ENCODE data around the gene AGAP2.
A peak's percentile ranks its signal among the peaks of the same experiment; 100 is the strongest.

AGAP2 gene

GRCh38 chr12:57738661-57739237 is at the start of gene AGAP2:
TSS of gene AGAP2 (minus strand) at chr12:57738742. CDS start at chr12:57738246, 496 bp downstream.
- no peak for TF ChIP-seq Cebpa-rat (IDR thresholded peaks at IDR 0.05)
- peak within 1 kb of the TSS in 8 of 11 experiments; percentile 61 to 80 (median 75); a peak in 13 of 22 replicates for H3K9ac ChIP-seq
- peaks cover 38 to 50% (median 42%) of the 10 kb centered on the region in 10 experiments for H3K4me1 ChIP-seq
- no peaks in the 10 kb centered on the region for H3K9me3 ChIP-seq (replicated peaks in 1 of 11)
- peaks cover 10 to 46% (median 31%) of the 10 kb centered on the region in 11 experiments for H3K36me3 ChIP-seq
- peaks cover 0 to 61% (median 19%) of the 10 kb centered on the region in 11 experiments; a peak in 13 of 22 replicates for H4K20me1 ChIP-seq
- H3K27ac ChIP-seq, result peak within 1 kb of the TSS in 8 of 11 experiments; percentile 69 to 89 (median 86); a peak in 14 of 22 replicates
- H3K4me2 ChIP-seq, result peak within 1 kb of the TSS; percentile 82 to 97 (median 94); a peak in 20 of 22 replicates
- H3K4me3 ChIP-seq, result peak within 1 kb of the TSS in 4 of 10 experiments; percentile 67 to 77 (median 70); a peak in 4 of 20 replicates
- H3K27me3 ChIP-seq, result no peaks in the 10 kb centered on the region

DNA sequence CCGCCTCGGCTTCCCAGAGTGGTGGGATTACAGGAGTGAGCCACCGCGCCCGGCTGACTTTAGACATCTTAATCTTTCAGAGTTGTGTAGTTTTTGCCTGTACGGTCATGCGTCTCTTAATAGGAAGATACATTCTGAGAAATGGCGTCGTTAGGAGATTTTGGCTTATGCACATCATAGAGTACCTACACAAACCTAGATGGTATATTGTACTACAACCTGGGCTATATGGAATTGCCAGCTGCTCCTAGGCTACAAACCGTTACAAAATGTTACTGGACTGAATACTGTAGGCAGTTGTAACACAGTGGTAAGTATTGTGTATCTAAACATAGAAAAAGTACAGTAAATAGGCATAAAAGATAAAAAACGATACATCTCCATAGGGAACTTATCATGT is 45.3 kb upstream of the AGAP2 start:
- TF ChIP-seq Cebpa-rat (IDR thresholded peaks at IDR 0.05), result no peak
- Histone ChIP-seq H3K27ac (peak overlapping the region in 2 of 11 experiments; percentile 82 to 86; a peak in 2 of 22 replicates), H3K9me3 (replicated peaks in 1 of 11) (no peaks in the 10 kb centered on the region), H3K36me3 (peaks cover 39 to 67% (median 57%) of the 10 kb centered on the region in 11 experiments), H3K27me3 (no peaks in the 10 kb centered on the region), H3K4me3 (peak overlapping the region; percentile 80 to 99 (median 94); a peak in 18 of 20 replicates), H4K20me1 (peaks cover 0 to 28% (median 5%) of the 10 kb centered on the region in 11 experiments; a peak in 9 of 22 replicates), H3K9ac (peak overlapping the region; percentile 85 to 96 (median 91); a peak in 20 of 22 replicates), H3K4me1 (peaks cover 33 to 49% (median 38%) of the 10 kb centered on the region in 10 experiments), H3K4me2 (peak overlapping the region; percentile 76 to 99 (median 91))

DNA sequence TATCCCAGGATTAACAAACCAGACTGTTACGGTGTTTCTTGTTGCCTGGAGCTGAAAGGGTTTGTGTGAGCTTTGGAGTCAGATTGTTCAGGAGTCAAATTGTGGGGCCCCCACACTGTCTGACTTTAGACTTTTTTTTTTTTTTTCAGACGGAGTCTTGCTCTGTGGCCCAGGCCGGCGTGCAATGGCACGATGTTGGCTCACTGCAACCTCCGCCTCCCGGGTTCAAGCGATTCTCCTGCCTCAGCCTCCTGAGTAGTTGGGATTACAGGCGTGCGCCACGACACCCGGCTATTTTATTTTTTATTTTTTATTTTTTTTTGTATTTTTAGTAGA is 44.9 kb upstream of the AGAP2 start:
- Histone ChIP-seq H3K27ac (peak overlapping the region in 10 of 11 experiments; percentile 75 to 88 (median 84); a peak in 18 of 22 replicates), H4K20me1 (peaks cover 0 to 28% (median 3%) of the 10 kb centered on the region in 11 experiments; a peak in 8 of 22 replicates), H3K4me3 (peak overlapping the region; percentile 80 to 99 (median 94)), H3K4me2 (peak overlapping the region; percentile 76 to 99 (median 91)), H3K4me1 (peaks cover 33 to 53% (median 38%) of the 10 kb centered on the region in 10 experiments), H3K9me3 (replicated peaks in 1 of 11) (no peaks in the 10 kb centered on the region), H3K36me3 (peaks cover 35 to 67% (median 53%) of the 10 kb centered on the region in 11 experiments), H3K9ac (peak overlapping the region; percentile 85 to 96 (median 91)), H3K27me3 (no peaks in the 10 kb centered on the region)
- TF ChIP-seq Cebpa-rat (IDR thresholded peaks at IDR 0.05), result no peak

DNA sequence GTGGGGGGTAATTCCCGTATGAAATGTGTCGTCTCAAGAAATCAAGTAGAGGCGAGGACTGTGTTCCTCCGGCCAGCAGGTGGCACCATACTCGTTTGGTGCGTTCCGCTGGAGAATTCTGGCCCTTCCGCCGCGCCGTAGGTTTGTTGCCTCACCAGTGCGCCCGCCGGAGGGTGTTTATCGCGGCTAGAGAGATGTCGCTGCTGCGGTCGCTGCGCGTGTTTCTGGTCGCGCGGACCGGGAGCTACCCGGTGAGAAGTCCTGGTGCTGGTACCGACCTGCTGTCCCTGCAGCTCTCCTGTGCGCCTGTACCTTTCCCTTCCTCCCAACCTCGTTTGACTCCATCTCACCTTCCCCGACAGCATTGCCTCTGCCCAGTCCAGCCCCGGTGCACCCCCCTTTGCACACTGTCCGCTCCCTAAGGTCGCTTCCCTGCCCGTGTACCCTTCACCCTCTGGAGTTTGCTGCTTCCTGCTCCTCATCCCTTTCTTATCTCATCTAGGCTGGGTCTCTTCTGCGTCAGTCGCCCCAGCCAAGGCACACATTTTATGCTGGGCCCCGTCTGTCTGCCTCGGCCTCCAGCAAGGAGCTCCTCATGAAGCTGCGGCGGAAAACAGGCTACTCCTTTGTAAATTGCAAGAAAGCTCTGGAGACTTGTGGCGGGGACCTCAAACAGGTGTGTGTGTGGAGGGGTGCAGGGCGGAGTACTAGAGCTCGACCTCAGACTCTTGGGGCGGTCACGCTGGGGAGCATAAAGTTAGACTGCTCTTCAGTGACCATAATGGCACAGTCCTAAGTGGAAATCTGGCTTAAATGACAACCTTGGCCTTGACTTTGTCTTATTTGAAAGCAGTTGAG is 44.3 kb upstream of the AGAP2 start, which contains the start of gene TSFM:
TSFM (plus strand) TSS at position 180 of the 858 bp plus-strand sequence; CDS start at position 195, 15 bp downstream.
- Histone ChIP-seq H3K27ac (peak within 1 kb of the TSS; percentile 36 to 88 (median 83); a peak in 21 of 22 replicates), H3K4me3 (peak within 1 kb of the TSS; percentile 80 to 99 (median 94)), H3K9ac (peak within 1 kb of the TSS; percentile 85 to 96 (median 91)), H3K4me1 (peaks cover 33 to 57% (median 38%) of the 10 kb centered on the region in 10 experiments), H3K9me3 (replicated peaks in 1 of 11) (no peaks in the 10 kb centered on the region), H3K27me3 (no peaks in the 10 kb centered on the region), H3K36me3 (peaks cover 29 to 64% (median 47%) of the 10 kb centered on the region in 11 experiments), H4K20me1 (peaks cover 0 to 22% (median 0%) of the 10 kb centered on the region in 11 experiments; a peak in 7 of 22 replicates), H3K4me2 (peak within 1 kb of the TSS; percentile 76 to 99 (median 91))
- peak in 7 of 11 experiments; percentile 15 to 68 (median 45); a peak in 6 of 22 replicates for TF ChIP-seq Cebpa-rat (IDR thresholded peaks at IDR 0.05)

DNA sequence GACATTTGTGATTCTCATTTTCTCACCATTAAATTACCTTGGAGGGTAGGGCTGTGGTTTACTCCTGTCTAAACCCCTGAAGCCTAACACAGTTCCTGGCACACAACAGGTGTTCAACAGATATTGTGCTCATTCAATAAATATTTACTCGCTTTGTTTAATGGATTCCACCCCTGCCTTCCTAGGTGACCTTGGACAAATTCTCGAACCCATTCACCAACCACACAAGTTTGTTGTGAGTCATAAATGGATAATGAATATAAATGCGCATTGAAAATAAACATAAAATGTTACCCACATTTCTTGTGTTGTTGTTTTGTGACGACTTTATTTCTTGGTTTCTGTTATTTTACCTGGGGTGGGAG is 43.7 kb upstream of the AGAP2 start:
- Histone ChIP-seq H3K4me2 (peak overlapping the region; percentile 67 to 96 (median 84)), H3K4me1 (peaks cover 33 to 57% (median 38%) of the 10 kb centered on the region in 10 experiments), H3K27me3 (no peaks in the 10 kb centered on the region), H3K27ac (peak overlapping the region; percentile 30 to 88 (median 82); a peak in 18 of 22 replicates), H3K9ac (peak overlapping the region in 7 of 11 experiments; percentile 35 to 92 (median 88); a peak in 11 of 22 replicates), H3K4me3 (peak overlapping the region; percentile 80 to 99 (median 94); a peak in 16 of 20 replicates), H3K9me3 (replicated peaks in 1 of 11) (no peaks in the 10 kb centered on the region), H3K36me3 (peaks cover 23 to 58% (median 41%) of the 10 kb centered on the region in 11 experiments), H4K20me1 (peaks cover 0 to 16% (median 0%) of the 10 kb centered on the region in 11 experiments; a peak in 6 of 22 replicates)
- no peak for TF ChIP-seq Cebpa-rat (IDR thresholded peaks at IDR 0.05)

GRCh38 chr12:57781801-57782200 is 43.3 kb upstream of the AGAP2 start:
- Histone ChIP-seq H3K4me2 (peak overlapping the region; percentile 67 to 96 (median 84)), H3K36me3 (peaks cover 19 to 53% (median 37%) of the 10 kb centered on the region in 11 experiments), H3K9me3 (replicated peaks in 1 of 11) (no peaks in the 10 kb centered on the region), H3K4me1 (peaks cover 33 to 57% (median 38%) of the 10 kb centered on the region in 10 experiments), H3K4me3 (peak overlapping the region in 9 of 10 experiments; percentile 7 to 98 (median 89); a peak in 14 of 20 replicates), H3K9ac (peak overlapping the region in 9 of 11 experiments; percentile 10 to 92 (median 52); a peak in 15 of 22 replicates), H3K27ac (peak overlapping the region; percentile 30 to 87 (median 75); a peak in 20 of 22 replicates), H4K20me1 (peaks cover 0 to 12% (median 0%) of the 10 kb centered on the region in 11 experiments; a peak in 4 of 22 replicates), H3K27me3 (no peaks in the 10 kb centered on the region)
- no peak for TF ChIP-seq Cebpa-rat (IDR thresholded peaks at IDR 0.05)

DNA sequence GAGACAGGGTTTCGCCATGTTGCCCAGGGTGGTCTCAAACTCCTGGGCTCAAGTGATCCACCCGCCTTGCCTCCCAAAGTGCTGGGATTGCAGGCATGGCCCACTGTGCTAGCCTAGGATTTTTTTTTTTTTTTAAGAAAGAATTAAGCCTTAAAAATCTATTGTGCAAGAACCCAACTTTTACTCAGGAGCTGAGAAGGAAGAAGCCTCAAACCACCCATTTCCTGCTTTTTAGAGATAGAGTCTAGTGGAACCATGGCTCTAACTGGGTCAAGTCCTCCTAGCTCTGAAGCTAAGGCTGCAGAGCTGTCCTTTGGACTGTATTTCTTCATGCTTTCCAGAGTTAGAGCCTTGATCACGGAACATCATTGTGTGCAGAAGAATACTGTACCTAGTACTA is 42.7 kb upstream of the AGAP2 start:
- H3K4me2 ChIP-seq, result peak overlapping the region; percentile 67 to 96 (median 84)
- peak in 9 of 11 experiments; percentile 19 to 75 (median 61); a peak in 14 of 22 replicates for TF ChIP-seq Cebpa-rat (IDR thresholded peaks at IDR 0.05)
- no peaks in the 10 kb centered on the region for H3K27me3 ChIP-seq
- peak overlapping the region in 9 of 10 experiments; percentile 7 to 98 (median 89); a peak in 14 of 20 replicates for H3K4me3 ChIP-seq
- H3K9ac ChIP-seq, result peak overlapping the region in 10 of 11 experiments; percentile 10 to 92 (median 46); a peak in 16 of 22 replicates
- peak overlapping the region; percentile 30 to 87 (median 75); a peak in 20 of 22 replicates for H3K27ac ChIP-seq
- peaks cover 0 to 7% (median 0%) of the 10 kb centered on the region in 11 experiments; a peak in 3 of 22 replicates for H4K20me1 ChIP-seq
- peaks cover 33 to 58% (median 38%) of the 10 kb centered on the region in 10 experiments for H3K4me1 ChIP-seq
- peaks cover 13 to 48% (median 31%) of the 10 kb centered on the region in 11 experiments for H3K36me3 ChIP-seq
- no peaks in the 10 kb centered on the region for H3K9me3 ChIP-seq (replicated peaks in 1 of 11)

Data from BLaER1 treated with 17β-estradiol and CSF1 and Interleukin-3, amounts not matched to agents 10 nM and 100 nM (cell line).